Vagina (tissue), 2 donors: ENCODE results near the gene ALDH1A1.

ENCODE experiments used
- CTCF ChIP-seq, 3 experiments: fragments of 450-650 bp in 2 of 3; fragments of 200-600 bp in 1 of 3; sonication (generic) in 1 of 3; IDR thresholded peaks; one replicate each; pipeline ENCODE4 v1.5.1; 2017 to 2019; ENCODE audit warnings: antibody characterized with exemption in 3 of 3, mild to moderate bottlenecking in 2 of 3, moderate library complexity in 2 of 3
- POLR2AphosphoS5 ChIP-seq, 2 donors: sonication (generic); formaldehyde crosslinking; IDR thresholded peaks; one replicate each; pipeline ENCODE4 v1.9.0; 2017; ENCODE audit warnings: antibody characterized with exemption in 2 of 2, mild to moderate bottlenecking in 2 of 2, low read depth in 1 of 2; ENCODE audit not compliant: insufficient read depth in 1 of 2

GRCh38 chr9:72985746-72986145 is 32.9 kb upstream of the ALDH1A1 start:
- no peak for TF ChIP-seq CTCF (IDR thresholded peaks at IDR 0.05)
- TF ChIP-seq POLR2AphosphoS5 (IDR thresholded peaks at IDR 0.05; ENCODE audit: insufficient read depth in 1 of 2, low read depth in 1 of 2) = no peak
